CD14-positive monocyte (primary cell): Measurements from ENCODE around the gene EFCAB8. TPM values are rescaled to one million over a fixed set of nuclear protein-coding genes. Genes with fewer than 3 reads are reported as not detected.

Source experiments
- DNase-seq, 3 donors: peaks; one replicate each; pipeline ENCODE4 v3.0.0-alpha.2; 2011 to 2022
- H2AFZ ChIP-seq: 2 replicates; pipeline ENCODE4 v1.6.0; 2012; ENCODE audit warnings: mild to moderate bottlenecking, low read depth, low read length, inconsistent platforms; ENCODE audit not compliant: insufficient read depth, poor library complexity, severe bottlenecking
- H3K27ac ChIP-seq, 2 donors: 1 replicate in 1 of 2; 2 replicates in 1 of 2; pipeline ENCODE4 v1.5.1; 2012 to 2013; ENCODE audit warnings: low read length in 2 of 2, control low read depth in 1 of 2, inconsistent platforms in 1 of 2, low read depth in 1 of 2, mild to moderate bottlenecking in 1 of 2
- H3K27me3 ChIP-seq, 2 donors: one replicate each; pipeline versions ENCODE4 v1.6.0 to v1.6.1; 2011 to 2013; ENCODE audit warnings: low read length in 2 of 2; ENCODE audit not compliant: control insufficient read depth in 2 of 2, insufficient read depth in 2 of 2
- H3K36me3 ChIP-seq, 2 donors: replicated peaks in 1 of 2; 1 replicate in 1 of 2; 2 replicates in 1 of 2; pipeline versions ENCODE4 v1.5.1 to v1.6.1; 2012 to 2013; ENCODE audit warnings: low read length in 2 of 2, control low read depth in 1 of 2, inconsistent platforms in 1 of 2, mild to moderate bottlenecking in 1 of 2; ENCODE audit not compliant: insufficient read depth in 2 of 2, control insufficient read depth in 1 of 2
- H3K4me1 ChIP-seq, 2 donors: 1 replicate in 1 of 2; 2 replicates in 1 of 2; pipeline versions ENCODE4 v1.5.1 to v1.6.1; 2012 to 2013; ENCODE audit warnings: low read length in 2 of 2, control low read depth in 1 of 2, inconsistent platforms in 1 of 2, mild to moderate bottlenecking in 1 of 2, moderate library complexity in 1 of 2; ENCODE audit not compliant: insufficient read depth in 2 of 2, control insufficient read depth in 1 of 2
- H3K4me2 ChIP-seq: replicated peaks from 2 replicates; pipeline ENCODE3; 2012; ENCODE audit warnings: low read length, moderate library complexity, mild to moderate bottlenecking; ENCODE audit not compliant: poor library complexity, severe bottlenecking; ENCODE audit errors: extremely low read depth
- H3K4me3 ChIP-seq, 3 experiments: fragments of 200-600 bp in 1 of 3; sonication (generic) in 1 of 3; replicated peaks in 1 of 3; 1 replicate in 2 of 3; 2 replicates in 1 of 3; pipeline ENCODE4 v1.5.1; 2011 to 2013; ENCODE audit warnings: low read length in 3 of 3, mild to moderate bottlenecking in 3 of 3, control low read depth in 2 of 3, low read depth in 2 of 3, inconsistent platforms in 1 of 3, moderate library complexity in 1 of 3
- H3K79me2 ChIP-seq: 2 replicates; pipeline ENCODE4 v1.6.0; 2012; ENCODE audit warnings: mild to moderate bottlenecking, control low read depth, inconsistent platforms, low read length, moderate library complexity; ENCODE audit not compliant: insufficient read depth
- H3K9ac ChIP-seq: 2 replicates; pipeline ENCODE4 v1.6.0; 2017; ENCODE audit warnings: low read length, mild to moderate bottlenecking; ENCODE audit not compliant: insufficient read depth, poor library complexity, severe bottlenecking
- H3K9me3 ChIP-seq, 2 donors: replicated peaks in 1 of 2; 1 replicate in 1 of 2; 2 replicates in 1 of 2; pipeline versions ENCODE4 v1.5.1 to v1.6.1; 2012 to 2013; ENCODE audit warnings: low read length in 2 of 2, control low read depth in 1 of 2; ENCODE audit not compliant: control insufficient read depth in 1 of 2, insufficient read depth in 1 of 2
- H4K20me1 ChIP-seq: 2 replicates; pipeline ENCODE4 v1.6.0; 2012; ENCODE audit warnings: mild to moderate bottlenecking, low read length, control low read depth, moderate library complexity; ENCODE audit not compliant: insufficient read depth
- H3K27ac Mint-ChIP-seq, 7 donors: one replicate each; pipeline ENCODE4 v1.8.0; 2020; ENCODE audit warnings: mild to moderate bottlenecking in 7 of 7, mixed read lengths in 7 of 7, moderate library complexity in 6 of 7, inconsistent platforms in 2 of 7
- H3K27me3 Mint-ChIP-seq, 3 donors: one replicate each; pipeline ENCODE4 v1.8.0; 2021 to 2022; ENCODE audit warnings: low read depth in 3 of 3, mild to moderate bottlenecking in 3 of 3, mixed read lengths in 3 of 3, moderate library complexity in 3 of 3, inconsistent platforms in 1 of 3
- H3K36me3 Mint-ChIP-seq, 2 donors: one replicate each; pipeline ENCODE4 v1.8.0; 2020; ENCODE audit warnings: mixed read lengths in 2 of 2, inconsistent platforms in 1 of 2, mild to moderate bottlenecking in 1 of 2
- H3K4me1 Mint-ChIP-seq: one replicate; pipeline ENCODE4 v1.8.0; 2020; ENCODE audit warnings: mild to moderate bottlenecking, mixed read lengths
- H3K4me3 Mint-ChIP-seq, 2 donors: one replicate each; pipeline ENCODE4 v1.8.0; 2020; ENCODE audit warnings: mild to moderate bottlenecking in 2 of 2, mixed read lengths in 2 of 2, moderate library complexity in 1 of 2
- H3K9me3 Mint-ChIP-seq, 7 donors: one replicate each; pipeline ENCODE4 v1.8.0; 2020 to 2022; ENCODE audit warnings: mixed read lengths in 7 of 7, mild to moderate bottlenecking in 6 of 7, moderate library complexity in 6 of 7, inconsistent platforms in 2 of 7
- CTCF ChIP-seq: fragments of 200-600 bp; IDR thresholded peaks from one replicate; pipeline ENCODE4 v1.8.0; 2022; ENCODE audit warnings: antibody characterized with exemption, mild to moderate bottlenecking
- WGBS: methylation state at CpG from one replicate; pipeline ENCODE4 v1.1.5; 2013; ENCODE audit warnings: missing lambda C conversion rate; ENCODE audit not compliant: insufficient coverage; 5-methylcytosine and 5-hydroxymethylcytosine counted together
- intact Hi-C, 2 donors: fragments of 100-400 bp; cut with micrococcal nuclease; formaldehyde crosslinking; loops; one replicate each; pipeline versions ENCODE4 v1.15.0 to v1.15.1; 2023
- polyA plus RNA-seq, 3 donors: library from polyadenylated mRNA; depleted of rRNA in 1 of 3; unstranded in 2 of 3; stranded (reverse) in 1 of 3; fragments of 300-500 nt in 2 of 3; fragments of >200 nt in 1 of 3; fragmentation: Illumina TruSeq in 2 of 3; gene quantifications; 1 replicate in 2 of 3; 2 replicates in 1 of 3; pipeline ENCODE4 v1.2.3, GENCODE V29; 2012 to 2021

Gene EFCAB8
- polyA plus RNA-seq, 3 donors: 0.45 TPM; not detected in 2

GRCh38 chr20:32909451-32909850 lies 50.7 kb downstream of the EFCAB8 start:
- no peak for TF ChIP-seq CTCF
- H3K4me1 Mint-ChIP-seq: no peaks in the 10 kb centered on the region
- no peak overlapping the region for H3K4me3 Mint-ChIP-seq
- H3K79me2 ChIP-seq: no peaks in the 10 kb centered on the region
- H3K9me3 Mint-ChIP-seq: peaks cover 0 to 2% (median 0%) of the 10 kb centered on the region in 7 donors
- no peak for DNase-seq
- H4K20me1 ChIP-seq: no peaks in the 10 kb centered on the region
- no peak overlapping the region for H3K27ac Mint-ChIP-seq
- no peaks in the 10 kb centered on the region for H3K9me3 ChIP-seq
- no peaks in the 10 kb centered on the region for H3K36me3 ChIP-seq
- H3K36me3 Mint-ChIP-seq: no peaks in the 10 kb centered on the region
- no peaks in the 10 kb centered on the region for H3K27me3 ChIP-seq
- intact Hi-C loops: loop anchor here in 1 of 2 donors (5.0 kb wide), 1 partner anchor 188 kb away; no protein-coding TSS in a partner anchor
- H3K4me2 ChIP-seq: no peak overlapping the region
- H3K27ac ChIP-seq: no peak overlapping the region
- H3K4me1 ChIP-seq: no peaks in the 10 kb centered on the region
- H3K9ac ChIP-seq: no peak overlapping the region
- 95% methylated on average over 7 of the region's 9 CpGs for WGBS
- H3K4me3 ChIP-seq: no peak overlapping the region
- no peaks in the 10 kb centered on the region for H3K27me3 Mint-ChIP-seq
- no peak overlapping the region for H2AFZ ChIP-seq

GRCh38 chr20:32909896-32910571 lies 51.3 kb downstream of the EFCAB8 start:
- Histone ChIP-seq H3K27ac (no peak overlapping the region), H3K79me2 (no peaks in the 10 kb centered on the region), H3K9me3 (no peaks in the 10 kb centered on the region), H3K36me3 (no peaks in the 10 kb centered on the region), H2AFZ (no peak overlapping the region), H4K20me1 (no peaks in the 10 kb centered on the region), H3K4me3 (no peak overlapping the region), H3K9ac (no peak overlapping the region), H3K4me2 (no peak overlapping the region), H3K27me3 (no peaks in the 10 kb centered on the region), H3K4me1 (no peaks in the 10 kb centered on the region)
- WGBS: 94% methylated on average over 11 of the region's 14 CpGs
- Mint-ChIP-seq H3K4me3 (no peak overlapping the region), H3K36me3 (no peaks in the 10 kb centered on the region), H3K4me1 (no peaks in the 10 kb centered on the region), H3K9me3 (peaks cover 0 to 6% (median 2%) of the 10 kb centered on the region in 7 donors), H3K27ac (no peak overlapping the region), H3K27me3 (no peaks in the 10 kb centered on the region)
- DNase-seq: no peak
- intact Hi-C loops: loop anchor here in 1 of 2 donors (5.0 kb wide), 1 partner anchor 187 kb away; no protein-coding TSS in a partner anchor
- TF ChIP-seq CTCF: no peak
